CD14-positive monocyte (primary cell): ENCODE results near the gene GRIK2. TPM values are rescaled to one million over a fixed set of nuclear protein-coding genes. Genes with fewer than 3 reads are reported as not detected.

Source experiments
- DNase-seq, 3 donors: peaks; one replicate each; pipeline ENCODE4 v3.0.0-alpha.2; 2011 to 2022
- H2AFZ ChIP-seq: 2 replicates; pipeline ENCODE4 v1.6.0; 2012; ENCODE audit warnings: mild to moderate bottlenecking, low read depth, low read length, inconsistent platforms; ENCODE audit not compliant: insufficient read depth, poor library complexity, severe bottlenecking
- H3K27ac ChIP-seq, 2 donors: 1 replicate in 1 of 2; 2 replicates in 1 of 2; pipeline ENCODE4 v1.5.1; 2012 to 2013; ENCODE audit warnings: low read length in 2 of 2, control low read depth in 1 of 2, inconsistent platforms in 1 of 2, low read depth in 1 of 2, mild to moderate bottlenecking in 1 of 2
- H3K27me3 ChIP-seq, 2 donors: one replicate each; pipeline versions ENCODE4 v1.6.0 to v1.6.1; 2011 to 2013; ENCODE audit warnings: low read length in 2 of 2; ENCODE audit not compliant: control insufficient read depth in 2 of 2, insufficient read depth in 2 of 2
- H3K36me3 ChIP-seq, 2 donors: replicated peaks in 1 of 2; 1 replicate in 1 of 2; 2 replicates in 1 of 2; pipeline versions ENCODE4 v1.5.1 to v1.6.1; 2012 to 2013; ENCODE audit warnings: low read length in 2 of 2, control low read depth in 1 of 2, inconsistent platforms in 1 of 2, mild to moderate bottlenecking in 1 of 2; ENCODE audit not compliant: insufficient read depth in 2 of 2, control insufficient read depth in 1 of 2
- H3K4me1 ChIP-seq, 2 donors: 1 replicate in 1 of 2; 2 replicates in 1 of 2; pipeline versions ENCODE4 v1.5.1 to v1.6.1; 2012 to 2013; ENCODE audit warnings: low read length in 2 of 2, control low read depth in 1 of 2, inconsistent platforms in 1 of 2, mild to moderate bottlenecking in 1 of 2, moderate library complexity in 1 of 2; ENCODE audit not compliant: insufficient read depth in 2 of 2, control insufficient read depth in 1 of 2
- H3K4me2 ChIP-seq: replicated peaks from 2 replicates; pipeline ENCODE3; 2012; ENCODE audit warnings: low read length, moderate library complexity, mild to moderate bottlenecking; ENCODE audit not compliant: poor library complexity, severe bottlenecking; ENCODE audit errors: extremely low read depth
- H3K4me3 ChIP-seq, 3 experiments: fragments of 200-600 bp in 1 of 3; sonication (generic) in 1 of 3; replicated peaks in 1 of 3; 1 replicate in 2 of 3; 2 replicates in 1 of 3; pipeline ENCODE4 v1.5.1; 2011 to 2013; ENCODE audit warnings: low read length in 3 of 3, mild to moderate bottlenecking in 3 of 3, control low read depth in 2 of 3, low read depth in 2 of 3, inconsistent platforms in 1 of 3, moderate library complexity in 1 of 3
- H3K79me2 ChIP-seq: 2 replicates; pipeline ENCODE4 v1.6.0; 2012; ENCODE audit warnings: mild to moderate bottlenecking, control low read depth, inconsistent platforms, low read length, moderate library complexity; ENCODE audit not compliant: insufficient read depth
- H3K9ac ChIP-seq: 2 replicates; pipeline ENCODE4 v1.6.0; 2017; ENCODE audit warnings: low read length, mild to moderate bottlenecking; ENCODE audit not compliant: insufficient read depth, poor library complexity, severe bottlenecking
- H3K9me3 ChIP-seq, 2 donors: replicated peaks in 1 of 2; 1 replicate in 1 of 2; 2 replicates in 1 of 2; pipeline versions ENCODE4 v1.5.1 to v1.6.1; 2012 to 2013; ENCODE audit warnings: low read length in 2 of 2, control low read depth in 1 of 2; ENCODE audit not compliant: control insufficient read depth in 1 of 2, insufficient read depth in 1 of 2
- H4K20me1 ChIP-seq: 2 replicates; pipeline ENCODE4 v1.6.0; 2012; ENCODE audit warnings: mild to moderate bottlenecking, low read length, control low read depth, moderate library complexity; ENCODE audit not compliant: insufficient read depth
- H3K27ac Mint-ChIP-seq, 7 donors: one replicate each; pipeline ENCODE4 v1.8.0; 2020; ENCODE audit warnings: mild to moderate bottlenecking in 7 of 7, mixed read lengths in 7 of 7, moderate library complexity in 6 of 7, inconsistent platforms in 2 of 7
- H3K27me3 Mint-ChIP-seq, 3 donors: one replicate each; pipeline ENCODE4 v1.8.0; 2021 to 2022; ENCODE audit warnings: low read depth in 3 of 3, mild to moderate bottlenecking in 3 of 3, mixed read lengths in 3 of 3, moderate library complexity in 3 of 3, inconsistent platforms in 1 of 3
- H3K36me3 Mint-ChIP-seq, 2 donors: one replicate each; pipeline ENCODE4 v1.8.0; 2020; ENCODE audit warnings: mixed read lengths in 2 of 2, inconsistent platforms in 1 of 2, mild to moderate bottlenecking in 1 of 2
- H3K4me1 Mint-ChIP-seq: one replicate; pipeline ENCODE4 v1.8.0; 2020; ENCODE audit warnings: mild to moderate bottlenecking, mixed read lengths
- H3K4me3 Mint-ChIP-seq, 2 donors: one replicate each; pipeline ENCODE4 v1.8.0; 2020; ENCODE audit warnings: mild to moderate bottlenecking in 2 of 2, mixed read lengths in 2 of 2, moderate library complexity in 1 of 2
- H3K9me3 Mint-ChIP-seq, 7 donors: one replicate each; pipeline ENCODE4 v1.8.0; 2020 to 2022; ENCODE audit warnings: mixed read lengths in 7 of 7, mild to moderate bottlenecking in 6 of 7, moderate library complexity in 6 of 7, inconsistent platforms in 2 of 7
- WGBS: methylation state at CpG from one replicate; pipeline ENCODE4 v1.1.5; 2013; ENCODE audit warnings: missing lambda C conversion rate; ENCODE audit not compliant: insufficient coverage; 5-methylcytosine and 5-hydroxymethylcytosine counted together
- intact Hi-C, 2 donors: fragments of 100-400 bp; cut with micrococcal nuclease; formaldehyde crosslinking; loops; one replicate each; pipeline versions ENCODE4 v1.15.0 to v1.15.1; 2023
- polyA plus RNA-seq, 3 donors: library from polyadenylated mRNA; depleted of rRNA in 1 of 3; unstranded in 2 of 3; stranded (reverse) in 1 of 3; fragments of 300-500 nt in 2 of 3; fragments of >200 nt in 1 of 3; fragmentation: Illumina TruSeq in 2 of 3; gene quantifications; 1 replicate in 2 of 3; 2 replicates in 1 of 3; pipeline ENCODE4 v1.2.3, GENCODE V29; 2012 to 2021
- TF ChIP-seq, protein P1 (sequence below): fragments of 200-600 bp; IDR thresholded peaks from one replicate; pipeline ENCODE4 v1.8.0; 2022; ENCODE audit warnings: antibody characterized with exemption, mild to moderate bottlenecking

Gene GRIK2
- polyA plus RNA-seq, 3 donors, result not detected

DNA sequence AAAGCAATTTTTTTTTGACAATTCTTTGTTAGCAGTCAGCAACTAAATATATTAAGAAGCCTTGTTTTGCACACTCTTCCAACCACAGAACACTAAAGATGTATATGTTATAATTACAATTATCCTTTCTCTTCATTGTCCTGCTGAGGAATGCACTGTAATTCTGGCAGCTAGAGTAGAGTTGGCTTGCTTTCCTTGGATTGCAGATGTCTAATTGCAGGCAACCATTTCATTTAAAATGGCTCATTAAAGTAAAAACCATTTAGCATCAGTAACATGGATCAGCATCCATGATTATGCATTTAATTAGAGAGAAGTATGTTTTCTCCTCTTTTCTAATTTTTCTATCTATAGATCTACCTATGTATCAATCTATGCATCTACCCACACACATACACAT, 335.4 kb downstream of the GRIK2 start:
- Histone ChIP-seq H3K9me3 (no peaks in the 10 kb centered on the region), H4K20me1 (no peaks in the 10 kb centered on the region), H3K4me1 (no peaks in the 10 kb centered on the region), H3K36me3 (no peaks in the 10 kb centered on the region), H3K9ac (no peak overlapping the region), H3K27me3 (no peaks in the 10 kb centered on the region), H3K27ac (no peak overlapping the region), H3K4me3 (no peak overlapping the region), H3K79me2 (no peaks in the 10 kb centered on the region), H2AFZ (no peak overlapping the region), H3K4me2 (no peak overlapping the region)
- Mint-ChIP-seq H3K9me3 (no peaks in the 10 kb centered on the region), H3K4me3 (no peak overlapping the region), H3K27me3 (peaks cover 0 to 2% (median 0%) of the 10 kb centered on the region in 3 donors), H3K36me3 (no peaks in the 10 kb centered on the region), H3K4me1 (peaks cover 3% of the 10 kb centered on the region), H3K27ac (no peak overlapping the region)
- TF ChIP-seq, protein P1, sequence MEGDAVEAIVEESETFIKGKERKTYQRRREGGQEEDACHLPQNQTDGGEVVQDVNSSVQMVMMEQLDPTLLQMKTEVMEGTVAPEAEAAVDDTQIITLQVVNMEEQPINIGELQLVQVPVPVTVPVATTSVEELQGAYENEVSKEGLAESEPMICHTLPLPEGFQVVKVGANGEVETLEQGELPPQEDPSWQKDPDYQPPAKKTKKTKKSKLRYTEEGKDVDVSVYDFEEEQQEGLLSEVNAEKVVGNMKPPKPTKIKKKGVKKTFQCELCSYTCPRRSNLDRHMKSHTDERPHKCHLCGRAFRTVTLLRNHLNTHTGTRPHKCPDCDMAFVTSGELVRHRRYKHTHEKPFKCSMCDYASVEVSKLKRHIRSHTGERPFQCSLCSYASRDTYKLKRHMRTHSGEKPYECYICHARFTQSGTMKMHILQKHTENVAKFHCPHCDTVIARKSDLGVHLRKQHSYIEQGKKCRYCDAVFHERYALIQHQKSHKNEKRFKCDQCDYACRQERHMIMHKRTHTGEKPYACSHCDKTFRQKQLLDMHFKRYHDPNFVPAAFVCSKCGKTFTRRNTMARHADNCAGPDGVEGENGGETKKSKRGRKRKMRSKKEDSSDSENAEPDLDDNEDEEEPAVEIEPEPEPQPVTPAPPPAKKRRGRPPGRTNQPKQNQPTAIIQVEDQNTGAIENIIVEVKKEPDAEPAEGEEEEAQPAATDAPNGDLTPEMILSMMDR, result no peak
- DNase-seq, result no peak
- intact Hi-C loops, result no loop called here

DNA sequence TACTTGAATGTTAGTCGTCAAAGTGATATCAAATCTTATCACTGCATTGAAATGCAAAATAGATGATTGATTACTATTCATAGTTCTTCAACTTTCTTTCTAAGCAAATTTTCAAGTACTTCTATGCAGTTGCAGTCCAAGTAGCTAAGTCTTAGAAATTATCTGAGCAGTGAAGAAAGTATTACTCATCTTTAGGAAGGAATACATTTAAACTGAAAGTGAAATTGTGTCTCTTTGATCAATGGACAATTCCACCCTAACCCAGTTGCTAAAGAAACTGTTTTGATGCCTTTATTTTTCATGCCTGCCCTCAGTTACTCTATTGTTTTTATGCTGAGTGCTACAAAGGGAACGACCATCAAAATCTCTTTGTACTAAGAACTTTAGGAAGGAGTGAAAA, 337.4 kb downstream of the GRIK2 start:
- H3K27ac Mint-ChIP-seq, result no peak overlapping the region

More for the DNA sequence above, 337.4 kb downstream of the GRIK2 start:
- Histone ChIP-seq H3K27ac (no peak overlapping the region), H3K36me3 (no peaks in the 10 kb centered on the region), H3K4me2 (no peak overlapping the region), H3K4me3 (no peak overlapping the region), H4K20me1 (no peaks in the 10 kb centered on the region), H3K79me2 (no peaks in the 10 kb centered on the region), H3K4me1 (no peaks in the 10 kb centered on the region), H3K9me3 (peaks cover 0 to 2% of the 10 kb centered on the region in 2 donors), H3K27me3 (no peaks in the 10 kb centered on the region), H2AFZ (no peak overlapping the region), H3K9ac (no peak overlapping the region)
- intact Hi-C loops, result no loop called here
- H3K27me3 Mint-ChIP-seq, result peaks cover 0 to 2% (median 0%) of the 10 kb centered on the region in 3 donors
- no peaks in the 10 kb centered on the region for H3K36me3 Mint-ChIP-seq
- no CpG with 5 or more reads among the region's 2 CpGs for WGBS
- H3K9me3 Mint-ChIP-seq, result peaks cover 0 to 7% (median under 1%) of the 10 kb centered on the region in 7 donors
- H3K4me1 Mint-ChIP-seq, result peaks cover 3% of the 10 kb centered on the region
- DNase-seq, result no peak
- TF ChIP-seq, protein P1, result no peak
- no peak overlapping the region for H3K4me3 Mint-ChIP-seq
